G401 (cell line): ENCODE measurements around the gene FTH1. TPM values are rescaled to one million over a fixed set of nuclear protein-coding genes. Genes with fewer than 3 reads are reported as not detected.

Source experiments
- DNase-seq: peaks from one replicate; pipeline ENCODE4 v3.0.0-alpha.2; 2015; ENCODE audit warnings: low spot score
- in situ Hi-C: cut with HindIII; loops from 2 replicates; pipeline ENCODE4 v1.10.0; 2016; ENCODE audit warnings: low sequenced_read_pairs, mixed read lengths
- total RNA-seq: library from RNA; depleted of rRNA; stranded (reverse); fragments of >200 nt; shearing (Covaris generic); gene quantifications from 2 replicates; pipeline ENCODE4 v1.2.3, GENCODE V29; 2014; rRNA removed

Gene FTH1
- total RNA-seq, 1 experiment from 2014 or later, result 699 TPM

- in situ Hi-C loops, result no loop called here
- no peak for DNase-seq
These were observed 46.0 kb downstream of the FTH1 start for GRCh38 chr11:61921446-61921845.

DNA sequence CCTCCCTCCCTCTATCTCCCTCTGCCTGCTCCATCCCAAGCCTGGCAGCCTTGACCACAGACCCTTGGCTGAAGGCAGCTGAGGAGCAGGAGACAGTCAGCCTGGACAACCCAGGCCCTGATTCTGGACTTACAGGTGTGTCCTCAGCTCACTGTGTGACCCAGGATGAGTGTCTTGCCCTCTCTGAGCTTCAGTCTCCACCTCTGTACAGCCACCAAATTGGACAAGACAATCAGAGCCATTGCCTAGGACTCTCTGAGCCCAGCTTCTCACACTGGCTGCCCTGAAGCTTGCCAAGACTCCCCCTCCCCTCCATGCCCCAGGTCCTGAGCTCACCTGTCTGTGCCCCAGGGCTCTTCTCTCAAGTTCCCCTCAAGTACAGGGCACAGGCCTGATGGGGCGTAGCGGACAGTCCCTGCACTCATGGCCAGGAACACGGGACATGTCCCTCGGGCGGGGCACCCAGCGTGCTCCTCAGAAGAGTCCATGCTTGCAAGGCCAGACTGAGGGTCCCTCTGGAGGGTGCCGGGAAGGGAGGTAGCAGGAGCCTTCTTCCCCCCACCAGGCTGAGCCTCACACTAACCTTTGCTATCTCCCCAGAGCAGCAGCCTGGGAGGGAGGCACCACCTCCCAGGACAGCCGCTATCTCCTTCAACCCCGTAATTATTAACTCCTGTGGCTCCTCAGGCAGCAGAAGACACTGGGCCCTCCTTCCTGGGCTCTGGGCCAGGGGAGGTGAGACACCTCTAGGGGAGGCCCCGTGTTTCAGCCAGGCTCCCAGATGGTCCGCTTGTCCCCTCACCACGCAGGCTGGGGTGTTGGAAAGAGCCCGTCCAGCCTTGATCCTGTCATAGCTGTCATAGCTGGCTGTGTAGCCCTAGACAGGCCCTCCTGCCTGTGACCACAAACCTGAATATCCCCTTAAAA is 47.5 kb downstream of the FTH1 start:
- DNase-seq, result no peak
- in situ Hi-C loops, result no loop called here

DNA sequence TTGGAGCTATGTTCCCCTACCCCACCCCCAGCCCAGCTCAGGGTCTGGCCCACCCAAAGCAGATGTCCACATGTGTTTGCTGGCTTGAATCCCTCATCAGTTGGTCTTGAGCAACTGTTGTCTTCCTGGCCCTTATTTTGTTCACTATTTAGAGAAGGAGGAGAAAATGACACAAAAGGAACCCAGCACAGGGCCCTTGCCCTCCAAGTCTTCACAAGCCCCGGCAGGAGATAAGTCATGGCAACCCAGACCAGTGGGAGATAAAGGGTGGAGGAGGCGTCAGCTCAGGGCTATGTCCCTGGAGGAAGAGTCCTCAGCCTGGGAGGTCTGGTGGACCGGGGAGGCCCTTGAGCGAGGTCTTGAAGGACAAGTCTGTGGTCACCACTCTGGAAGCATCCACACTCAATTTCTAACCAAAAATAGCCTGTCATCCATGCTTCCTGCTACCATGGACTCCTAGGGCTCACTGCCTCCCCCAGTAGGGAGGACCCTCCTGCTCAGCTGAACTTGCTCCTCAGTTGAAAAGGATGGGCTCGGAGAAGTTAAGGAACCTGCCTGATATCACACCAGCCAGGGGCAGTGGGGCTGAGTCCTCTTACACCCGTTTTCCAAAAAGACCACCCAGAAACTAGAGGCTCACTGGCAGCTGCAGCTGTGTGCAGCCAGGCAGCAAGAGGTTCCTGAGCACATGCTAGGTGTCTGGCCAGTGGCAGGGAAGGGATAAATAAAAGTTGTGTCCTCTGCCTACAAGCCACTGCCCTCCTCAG is 48.3 kb downstream of the FTH1 start:
- DNase-seq, result no peak
- in situ Hi-C loops, result no loop called here

- DNase-seq, result no peak
- in situ Hi-C loops, result no loop called here
These were observed 49.0 kb downstream of the FTH1 start for GRCh38 chr11:61918251-61918937.

DNA sequence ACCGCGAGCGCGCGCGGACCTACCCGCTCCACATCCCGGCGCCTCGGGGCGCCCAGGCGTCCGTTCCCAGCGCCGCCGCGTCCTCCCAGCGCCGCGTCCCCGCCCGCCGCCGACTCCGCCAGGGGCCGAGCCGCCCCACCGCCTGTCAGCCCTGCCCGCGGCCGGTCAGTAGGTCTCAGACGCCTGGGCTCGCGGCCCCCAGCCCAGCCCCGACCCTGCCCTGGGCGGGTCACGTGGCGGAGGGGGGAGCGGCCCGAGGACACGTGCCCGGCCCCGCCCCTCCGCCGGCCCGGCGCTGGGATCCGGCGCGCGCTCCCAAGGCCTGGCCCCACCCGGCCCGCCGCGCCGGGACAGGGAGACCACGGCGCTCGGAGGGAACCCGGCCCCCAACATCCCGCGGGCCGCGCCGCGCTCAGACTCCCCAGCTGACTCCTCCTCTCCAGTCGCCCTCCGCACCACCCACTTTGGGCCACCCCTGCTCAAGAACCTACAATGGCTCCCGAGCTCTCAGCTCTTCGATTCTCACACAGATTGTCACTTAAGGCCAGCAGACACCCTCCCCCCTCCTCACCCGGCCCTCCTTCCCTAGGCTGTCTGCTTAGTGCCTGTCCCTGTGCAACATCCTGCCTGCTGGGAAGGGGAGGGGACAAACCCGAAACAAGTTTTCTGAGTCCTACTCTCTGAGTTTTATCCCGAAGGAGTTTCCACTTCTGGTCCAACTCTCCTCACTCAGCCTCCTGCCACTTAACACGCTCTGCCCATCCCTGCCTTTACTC is 49.9 kb downstream of the FTH1 start, which contains the start of gene RAB3IL1:
Gene RAB3IL1 (minus strand): TSS at position 233 of the 776 bp plus-strand sequence. CDS start 199 bp downstream, at position 34.
- no peak for DNase-seq

GRCh38 chr11:61916737-61917333 is 50.6 kb downstream of the FTH1 start:
- in situ Hi-C loops, result no loop called here
- no peak for DNase-seq

More for the DNA sequence above, 49.9 kb downstream of the FTH1 start, which contains the start of gene RAB3IL1:
- in situ Hi-C loops, result no loop called here

- in situ Hi-C loops, result no loop called here
- no peak for DNase-seq
These were observed 52.8 kb downstream of the FTH1 start for GRCh38 chr11:61914471-61915171.

Other genes with a start within 250 kb of the FTH1 start
- 0.71 and 1.4 TPM in 2 replicates for gene MYRF, start 215.0 kb downstream of the FTH1 start, total RNA-seq
- gene TMEM258, start 175.0 kb downstream of the FTH1 start, total RNA-seq, result 41.4 and 66.0 TPM in 2 replicates
- gene FEN1, start 174.7 kb downstream of the FTH1 start, total RNA-seq, result 94.5 and 105 TPM in 2 replicates
- gene FADS1, start 150.6 kb downstream of the FTH1 start, total RNA-seq, result 131 and 148 TPM in 2 replicates
- 222 and 244 TPM in 2 replicates for gene FADS2, start 139.3 kb downstream of the FTH1 start, total RNA-seq
- gene FADS3, start 76.1 kb downstream of the FTH1 start, total RNA-seq, result 44.4 and 47.1 TPM in 2 replicates
- 12.4 and 19.0 TPM in 2 replicates for gene RAB3IL1, start 50.1 kb downstream of the FTH1 start, total RNA-seq
- gene BEST1, start 17.3 kb downstream of the FTH1 start, total RNA-seq, result 0.10 and 0.18 TPM in 2 replicates
- gene INCENP, start 156.4 kb upstream of the FTH1 start, total RNA-seq, result 73.7 and 84.8 TPM in 2 replicates
- gene SCGB1D1, start 222.6 kb upstream of the FTH1 start, total RNA-seq, result not detected in 2 replicates
- not detected in 2 replicates for gene SCGB2A1, start 241.0 kb upstream of the FTH1 start, total RNA-seq